Sigmoid colon (tissue), 7 donors: ENCODE results near the gene SYF2. TPM values are rescaled to one million over a fixed set of nuclear protein-coding genes. Genes with fewer than 3 reads are reported as not detected.

Experiments used
- DNase-seq: peaks from one replicate; pipeline ENCODE4 v3.0.0-alpha.2; 2019
- H3K27ac ChIP-seq, 4 donors: fragments of 200-600 bp; sonication (generic); one replicate each; pipeline ENCODE4 v1.5.1; 2016 to 2019; ENCODE audit warnings: mild to moderate bottlenecking in 1 of 4
- H3K27me3 ChIP-seq, 3 donors: fragments of 200-600 bp; sonication (generic); one replicate each; pipeline ENCODE4 v1.5.1; 2019; ENCODE audit warnings: mild to moderate bottlenecking in 1 of 3
- H3K36me3 ChIP-seq, 4 donors: fragments of 200-600 bp; sonication (generic); one replicate each; pipeline ENCODE4 v1.5.1; 2016 to 2019
- H3K4me1 ChIP-seq, 4 donors: fragments of 200-600 bp; sonication (generic); one replicate each; pipeline ENCODE4 v1.5.1; 2017 to 2019
- H3K4me3 ChIP-seq, 4 donors: fragments of 200-600 bp; sonication (generic); one replicate each; pipeline ENCODE4 v1.5.1; 2017 to 2019; ENCODE audit warnings: mild to moderate bottlenecking in 2 of 4, moderate library complexity in 1 of 4
- H3K9me3 ChIP-seq, 4 donors: fragments of 200-600 bp in 3 of 4; sonication (generic) in 3 of 4; one replicate each; pipeline versions ENCODE4 v1.5.1 to v1.6.1; 2013 to 2019
- CTCF ChIP-seq, 4 experiments: fragments of 450-650 bp in 3 of 4; fragments of 200-600 bp in 1 of 4; IDR thresholded peaks; one replicate each; pipeline ENCODE4 v1.5.1; 2016 to 2019; ENCODE audit warnings: antibody characterized with exemption in 4 of 4, mild to moderate bottlenecking in 3 of 4, moderate library complexity in 2 of 4
- EP300 ChIP-seq, 4 donors: sonication (generic); formaldehyde crosslinking; IDR thresholded peaks; one replicate each; pipeline ENCODE4 v1.6.1; 2017; ENCODE audit warnings: antibody characterized with exemption in 4 of 4
- POLR2A ChIP-seq, 2 donors: fragments of 450-650 bp; IDR thresholded peaks; one replicate each; pipeline ENCODE4 v1.6.1; 2016; ENCODE audit warnings: antibody characterized with exemption in 2 of 2, mild to moderate bottlenecking in 2 of 2, moderate library complexity in 2 of 2
- POLR2AphosphoS5 ChIP-seq, 4 donors: sonication (generic); formaldehyde crosslinking; IDR thresholded peaks; one replicate each; pipeline ENCODE4 v1.6.1; 2017; ENCODE audit warnings: antibody characterized with exemption in 4 of 4
- whole genome bisulfite sequencing, 2 donors: extraction: QIAGEN DNeasy Blood & Tissue Kit; methylation state at CpG; one replicate each; pipeline ENCODE4 v1.1.7; 2013; 5-methylcytosine and 5-hydroxymethylcytosine counted together
- intact Hi-C: fragments of 100-400 bp; cut with DNase I; formaldehyde crosslinking; loops from one replicate; pipeline ENCODE4 v1.15.1; 2023
- polyA plus RNA-seq, 3 donors: library from polyadenylated mRNA; stranded (reverse); fragments of 200-250 nt; gene quantifications; one replicate each; pipeline ENCODE4 v1.2.3, GENCODE V29; 2013
- total RNA-seq, 4 donors: library from RNA; depleted of rRNA; stranded (reverse); fragments of >200 nt; gene quantifications; one replicate each; pipeline ENCODE4 v1.1.0, GENCODE V29; 2016
- donor health status: healthy with polysubstance abuse.
- donor health status: Bipolar disorder and iron deficiency.
- donor health status: healthy.

The SYF2 gene
- total and polyA plus RNA-seq, 7 donors: 58.2 to 138 (median 95.2) TPM

GRCh38 chr1:25195835-25196234 lies 36.5 kb downstream of the SYF2 start:
- TF ChIP-seq POLR2A (IDR thresholded peaks at IDR 0.05): no peak
- no peak for TF ChIP-seq EP300 (IDR thresholded peaks at IDR 0.05)
- TF ChIP-seq POLR2AphosphoS5 (IDR thresholded peaks at IDR 0.05): no peak
- 36 to 68% methylated on average over 6 of the region's 6 CpGs for WGBS, 2 donors
- Histone ChIP-seq H3K36me3 (no peaks in the 10 kb centered on the region), H3K9me3 (no peaks in the 10 kb centered on the region), H3K27me3 (peaks cover 0 to 10% (median 0%) of the 10 kb centered on the region in 3 donors), H3K4me3 (no peak overlapping the region), H3K27ac (no peak overlapping the region), H3K4me1 (peaks cover 0 to 7% (median 0%) of the 10 kb centered on the region in 4 donors)
- DNase-seq: no peak
- intact Hi-C loops: no loop called here

GRCh38 chr1:25194572-25195020 lies 37.7 kb downstream of the SYF2 start:
- H3K4me1 ChIP-seq: peaks cover 0 to 7% (median 0%) of the 10 kb centered on the region in 4 donors
- TF ChIP-seq CTCF (IDR thresholded peaks at IDR 0.05) (no peak), POLR2AphosphoS5 (IDR thresholded peaks at IDR 0.05) (no peak), EP300 (IDR thresholded peaks at IDR 0.05) (no peak), POLR2A (IDR thresholded peaks at IDR 0.05) (no peak)
- intact Hi-C loops: no loop called here
- H3K36me3 ChIP-seq: no peaks in the 10 kb centered on the region
- 27 to 74% methylated on average over 17 of the region's 17 CpGs for WGBS, 2 donors
- H3K27ac ChIP-seq: no peak overlapping the region
- H3K4me3 ChIP-seq: no peak overlapping the region
- peaks cover 0 to 10% (median 0%) of the 10 kb centered on the region in 3 donors for H3K27me3 ChIP-seq
- H3K9me3 ChIP-seq: no peaks in the 10 kb centered on the region
- DNase-seq: no peak

- WGBS, 2 donors: 71 to 81% methylated on average over 8 of the region's 8 CpGs
- DNase-seq: no peak
Measured at GRCh38 chr1:25194054-25194453, 38.2 kb downstream of the SYF2 start.

GRCh38 chr1:25193229-25193628 lies 39.1 kb downstream of the SYF2 start:
- no peaks in the 10 kb centered on the region for H3K36me3 ChIP-seq
- 32 to 64% methylated on average over 9 of the region's 9 CpGs for WGBS, 2 donors

More at GRCh38 chr1:25194054-25194453, 38.2 kb downstream of the SYF2 start:
- TF ChIP-seq CTCF (IDR thresholded peaks at IDR 0.05) (no peak), EP300 (IDR thresholded peaks at IDR 0.05) (no peak), POLR2A (IDR thresholded peaks at IDR 0.05) (no peak), POLR2AphosphoS5 (IDR thresholded peaks at IDR 0.05) (no peak)
- intact Hi-C loops: no loop called here
- Histone ChIP-seq H3K4me1 (peaks cover 0 to 7% (median 0%) of the 10 kb centered on the region in 4 donors), H3K4me3 (no peak overlapping the region), H3K9me3 (no peaks in the 10 kb centered on the region), H3K36me3 (no peaks in the 10 kb centered on the region), H3K27ac (no peak overlapping the region), H3K27me3 (peaks cover 0 to 10% (median 0%) of the 10 kb centered on the region in 3 donors)

GRCh38 chr1:25192154-25192553 lies 40.1 kb downstream of the SYF2 start:
- H3K4me1 ChIP-seq: no peaks in the 10 kb centered on the region
- H3K36me3 ChIP-seq: no peaks in the 10 kb centered on the region
- no peak for TF ChIP-seq CTCF (IDR thresholded peaks at IDR 0.05)
- TF ChIP-seq POLR2AphosphoS5 (IDR thresholded peaks at IDR 0.05): no peak
- no peak for TF ChIP-seq POLR2A (IDR thresholded peaks at IDR 0.05)
- TF ChIP-seq EP300 (IDR thresholded peaks at IDR 0.05): no peak
- H3K27me3 ChIP-seq: peaks cover 0 to 10% (median 0%) of the 10 kb centered on the region in 3 donors
- intact Hi-C loops: no loop called here
- no peak overlapping the region for H3K27ac ChIP-seq
- WGBS, 2 donors: 92 to 93% methylated on average over 5 of the region's 5 CpGs
- H3K9me3 ChIP-seq: no peaks in the 10 kb centered on the region
- no peak overlapping the region for H3K4me3 ChIP-seq
- DNase-seq: no peak

More at GRCh38 chr1:25193229-25193628, 39.1 kb downstream of the SYF2 start:
- Histone ChIP-seq H3K27me3 (peaks cover 0 to 10% (median 0%) of the 10 kb centered on the region in 3 donors), H3K4me3 (no peak overlapping the region), H3K4me1 (peaks cover 0 to 4% (median 0%) of the 10 kb centered on the region in 4 donors), H3K9me3 (no peaks in the 10 kb centered on the region), H3K27ac (no peak overlapping the region)
- intact Hi-C loops: no loop called here
- no peak for DNase-seq
- no peak for TF ChIP-seq EP300 (IDR thresholded peaks at IDR 0.05)
- TF ChIP-seq POLR2A (IDR thresholded peaks at IDR 0.05): no peak
- TF ChIP-seq POLR2AphosphoS5 (IDR thresholded peaks at IDR 0.05): no peak
- no peak for TF ChIP-seq CTCF (IDR thresholded peaks at IDR 0.05)
